HCT116 (cell line): ENCODE measurements around the gene IL1RAP. TPM values are rescaled to one million over a fixed set of nuclear protein-coding genes. Genes with fewer than 3 reads are reported as not detected.

Source experiments
- ATAC-seq: fragments of 200-7000 bp; cut with Tn5 transposase; 2 replicates; pipeline ENCODE4 v1.9.1; 2020; ENCODE audit warnings: mild to moderate bottlenecking, moderate library complexity
- Bru-seq: library from RNA; stranded (reverse); fragments of 400-500 nt; gene quantifications from one replicate; lab custom pipeline; 2021; lab: Mats Ljungman, UMichigan
- BruChase-seq, 2 experiments: library from RNA; stranded (reverse); fragments of 400-500 nt; gene quantifications; one replicate each; lab custom pipeline; 2021; lab: Mats Ljungman, UMichigan
- BruUV-seq: library from RNA; stranded (reverse); fragments of 400-500 nt; replicated peaks from 2 replicates; lab custom pipeline; 2021; lab: Mats Ljungman, UMichigan
- CTCF ChIA-PET: fragments of 300-600 bp; sonication (Branson Sonifier 250); formaldehyde crosslinking; loops from one replicate; lab custom pipeline; 2021; ENCODE audit warnings: antibody characterized with exemption; lab: Charles Lee
- POLR2A ChIA-PET: fragments of 300-600, 350-600 bp; sonication (Branson Sonifier 250); formaldehyde crosslinking; loops from one replicate; lab custom pipeline; 2021; ENCODE audit warnings: antibody characterized with exemption; lab: Charles Lee
- RAD21 ChIA-PET, 2 experiments: fragments of 300-600 bp; sonication (Branson Sonifier 250); formaldehyde crosslinking; loops; one replicate each; lab custom pipeline; 2023; ENCODE audit warnings: low total read pairs in 2 of 2; ENCODE audit not compliant: uncharacterized antibody in 2 of 2, unreplicated experiment in 2 of 2, low non-redundant PET in 1 of 2; lab: Charles Lee
- DNase-seq: peaks from one replicate; pipeline ENCODE4 v3.0.0-alpha.2; 2010; ENCODE audit warnings: low read depth, low spot score
- H2AFZ ChIP-seq: fragments of 200-600 bp; shearing (Covaris generic), sonication (generic); 2 replicates; pipeline ENCODE4 v1.6.1; 2017; ENCODE audit warnings: low read depth, mixed run types, mixed read lengths, antibody characterized with exemption, low read length; ENCODE audit not compliant: poor library complexity, severe bottlenecking
- H3K27ac ChIP-seq: 2 replicates; pipeline ENCODE4 v1.5.1; 2012; ENCODE audit warnings: low read depth, low read length
- H3K27me3 ChIP-seq: fragments of 200-600 bp; sonication (generic); 2 replicates; pipeline ENCODE4 v1.6.1; 2016; ENCODE audit warnings: mixed run types, low read length, mixed read lengths; ENCODE audit not compliant: insufficient read depth
- H3K36me3 ChIP-seq, 2 experiments: fragments of 200-500 bp in 1 of 2; fragments of 200-600 bp in 1 of 2; sonication (Bioruptor generic) in 1 of 2; sonication (generic) in 1 of 2; 2 replicates each; pipeline versions ENCODE4 v1.5.1 to v1.6.1; 2014 to 2016; ENCODE audit warnings: low read length in 2 of 2, inconsistent platforms in 1 of 2, mixed read lengths in 1 of 2, mixed run types in 1 of 2; ENCODE audit not compliant: insufficient read depth in 2 of 2, control insufficient read depth in 1 of 2
- H3K4me1 ChIP-seq, 2 experiments: fragments of 200-600 bp in 1 of 2; sonication (generic) in 1 of 2; 2 replicates each; pipeline versions ENCODE4 v1.5.1 to v1.6.1; 2012 to 2017; ENCODE audit warnings: low read length in 2 of 2, inconsistent platforms in 1 of 2, mild to moderate bottlenecking in 1 of 2, mixed read lengths in 1 of 2, mixed run types in 1 of 2, moderate library complexity in 1 of 2; ENCODE audit not compliant: insufficient read depth in 2 of 2, control insufficient read depth in 1 of 2
- H3K4me2 ChIP-seq: fragments of 200-600 bp; sonication (generic); 2 replicates; pipeline ENCODE4 v1.6.1; 2017; ENCODE audit warnings: mixed run types, low read length, mixed read lengths
- H3K4me3 ChIP-seq, 2 experiments: fragments of 200-600 bp in 1 of 2; sonication (generic) in 1 of 2; replicated peaks in 1 of 2; 2 replicates each; pipeline ENCODE4 v1.5.1; 2011 to 2016; ENCODE audit warnings: low read length in 2 of 2, control low read depth in 1 of 2, low read depth in 1 of 2, mild to moderate bottlenecking in 1 of 2, mixed read lengths in 1 of 2, mixed run types in 1 of 2
- H3K79me2 ChIP-seq: fragments of 200-600 bp; sonication (generic); 2 replicates; pipeline ENCODE4 v1.6.1; 2017; ENCODE audit warnings: mild to moderate bottlenecking, mixed run types, low read length, moderate library complexity, mixed read lengths; ENCODE audit not compliant: insufficient read depth
- H3K9ac ChIP-seq: fragments of 200-600 bp; sonication (generic); 2 replicates; pipeline ENCODE4 v1.6.1; 2016; ENCODE audit warnings: low read length, mixed read lengths
- H3K9me2 ChIP-seq: fragments of 200-600 bp; sonication (generic), shearing (Covaris generic); 2 replicates; pipeline ENCODE4 v1.6.1; 2017; ENCODE audit warnings: mixed run types, mild to moderate bottlenecking, moderate library complexity; ENCODE audit not compliant: insufficient read depth
- H3K9me3 ChIP-seq, 2 experiments: fragments of 200-500 bp in 1 of 2; fragments of 200-600 bp in 1 of 2; sonication (Bioruptor generic) in 1 of 2; sonication (generic) in 1 of 2; 2 replicates each; pipeline ENCODE4 v1.6.1; 2014 to 2017; ENCODE audit warnings: low read length in 2 of 2, mixed read lengths in 2 of 2, inconsistent platforms in 1 of 2, low read depth in 1 of 2, mild to moderate bottlenecking in 1 of 2, mixed run types in 1 of 2, moderate library complexity in 1 of 2; ENCODE audit not compliant: control insufficient read depth in 1 of 2, insufficient read depth in 1 of 2
- H4K20me1 ChIP-seq: fragments of 200-600 bp; sonication (generic), shearing (Covaris generic); 2 replicates; pipeline ENCODE4 v1.6.1; 2017; ENCODE audit warnings: mixed run types, mild to moderate bottlenecking, moderate library complexity; ENCODE audit not compliant: insufficient read depth
- CEBPB ChIP-seq: IDR thresholded peaks from 2 replicates; pipeline ENCODE4 v1.6.1; 2012; ENCODE audit warnings: low read depth
- CTCF ChIP-seq, 3 experiments: fragments of 200-600 bp in 1 of 3; sonication (generic) in 1 of 3; IDR thresholded peaks in 2 of 3; conservative IDR thresholded peaks in 1 of 3; 2 replicates each; pipeline ENCODE4 v1.5.1; 2012 to 2017; ENCODE audit warnings: low read depth in 2 of 3, low read length in 2 of 3, antibody characterized with exemption in 1 of 3, borderline replicate concordance in 1 of 3, control low read depth in 1 of 3, mild to moderate bottlenecking in 1 of 3, mixed read lengths in 1 of 3, mixed run types in 1 of 3, moderate library complexity in 1 of 3; ENCODE audit not compliant: insufficient read depth in 1 of 3
- JUND ChIP-seq: IDR thresholded peaks from 2 replicates; pipeline ENCODE4 v1.6.1; 2012
- MAX ChIP-seq: IDR thresholded peaks from 2 replicates; pipeline ENCODE4 v1.6.1; 2012
- POLR2A ChIP-seq: IDR thresholded peaks from 2 replicates; pipeline ENCODE4 v1.7.0; 2011; ENCODE audit warnings: borderline replicate concordance; ENCODE audit not compliant: insufficient read depth, insufficient read length; ENCODE audit errors: extremely low read depth
- POLR2AphosphoS5 ChIP-seq: IDR thresholded peaks from 2 replicates; pipeline ENCODE4 v1.6.1; 2011; ENCODE audit warnings: mild to moderate bottlenecking, low read depth, low read length, moderate library complexity
- RAD21 ChIP-seq: IDR thresholded peaks from 2 replicates; pipeline ENCODE4 v1.6.1; 2012; ENCODE audit warnings: low read depth, mild to moderate bottlenecking
- SIN3A ChIP-seq: IDR thresholded peaks from 2 replicates; pipeline ENCODE4 v1.6.1; 2012; ENCODE audit warnings: low read depth
- YY1 ChIP-seq: IDR thresholded peaks from 2 replicates; pipeline ENCODE4 v1.6.1; 2011; ENCODE audit warnings: low read length, low read depth, moderate library complexity, mild to moderate bottlenecking; ENCODE audit not compliant: insufficient replicate concordance; ENCODE audit errors: extremely low read depth
- intact Hi-C: fragments of 100-400 bp; cut with micrococcal nuclease; formaldehyde crosslinking; loops from 2 replicates; pipeline ENCODE4 v1.10.0; 2022
- long read RNA-seq: library from polyadenylated mRNA; unstranded; transcript quantifications from one replicate; pipeline ENCODE4 v2.0.0, GENCODE V29; 2021; ENCODE audit not compliant: unreplicated experiment
- polyA plus RNA-seq: library from polyadenylated mRNA; unstranded; fragments of >200 nt; gene quantifications from 2 replicates; pipeline ENCODE4 v1.2.1, GENCODE V29; 2012; ENCODE audit warnings: missing spikeins
- total RNA-seq: library from RNA; stranded (reverse); gene quantifications from one replicate; pipeline ENCODE4 v1.2.1, GENCODE V29; 2021; ENCODE audit not compliant: unreplicated experiment

The IL1RAP gene
- total RNA-seq, result 5.8 TPM
- polyA plus RNA-seq, result 5.7 and 6.1 TPM in 2 replicates
- Bru-seq, nascent RNA, result percentile 52 among the genes with signal in this experiment
- percentile 33 among the genes with signal in this experiment for BruChase-seq, experiment 1, labeled RNA remaining after a 6-hour chase
- BruChase-seq, experiment 2, labeled RNA remaining after a 2-hour chase, result percentile 38 among the genes with signal in this experiment
- long read RNA-seq, full-length matches to known transcripts, result 2 of 7 reads
- long read RNA-seq, partial matches to known transcripts, result 4 of 7 reads
- long read RNA-seq, other reads (novel, unspliced or antisense), result 1 of 7 reads

GRCh38 chr3:190513409-190514370, at the start of gene IL1RAP:
IL1RAP (plus strand) TSS chr3:190514085; CDS start chr3:190564290, 50,205 bp downstream.
- ATAC-seq (peak; percentile 98), DNase-seq (peak; percentile 66)
- TF ChIP-seq MAX (peak; percentile 77), SIN3A (0 out of 2 replicates have a peak, but pooled peaks have one; percentile 38), RAD21 (no peak), JUND (no peak), YY1 (peak; percentile 30), POLR2A (peak; percentile 52), CEBPB (peak; percentile 81; the same call in 1 of the 2 replicates), CTCF (IDR thresholded peaks at IDR 0.05 in 2 of 3, conservative IDR thresholded peaks at IDR 0.05 in 1 of 3; ENCODE audit: borderline replicate concordance in 1 of 3, insufficient read depth in 1 of 3, low read depth in 2 of 3, low read length in 2 of 3) (peak; percentile 13 to 47 (median 43); a peak in 4 of 6 replicates), POLR2AphosphoS5 (peak; percentile 84)
- H3K27ac ChIP-seq, result peak within 1 kb of the TSS; percentile 3; the same call in 1 of the 2 replicates
- H3K27me3 ChIP-seq, result no peaks in the 10 kb centered on the region
- ChIA-PET CTCF (interaction anchor here (2.3 kb wide), 1 partner anchor 9 kb away, joined by 9 read pairs; no protein-coding TSS in a partner anchor), RAD21 (no interaction called here), POLR2A (interaction anchor here (1.3 kb wide), 1 partner anchor 70 kb away, joined by 3 read pairs; no protein-coding TSS in a partner anchor)
- intact Hi-C loops, result loop anchor here (2.0 kb wide), 1 partner anchor 183 kb away; no protein-coding TSS in a partner anchor
- H3K79me2 ChIP-seq, result no peaks in the 10 kb centered on the region
- peak within 1 kb of the TSS; percentile 90 for H3K4me2 ChIP-seq
- H3K4me3 ChIP-seq, result peak within 1 kb of the TSS; percentile 79 to 81
- H3K9ac ChIP-seq, result peak within 1 kb of the TSS; percentile 59
- no peaks in the 10 kb centered on the region for H3K9me3 ChIP-seq
- no TSS peak for BruUV-seq
- peak within 1 kb of the TSS; percentile 87 for H2AFZ ChIP-seq
- H3K36me3 ChIP-seq, result no peaks in the 10 kb centered on the region
- peaks cover 0 to 19% of the 10 kb centered on the region in 2 experiments; a peak in 1 of 4 replicates for H3K4me1 ChIP-seq
- no peaks in the 10 kb centered on the region for H3K9me2 ChIP-seq
- H4K20me1 ChIP-seq, result no peaks in the 10 kb centered on the region
